ENCODE measurements around the gene AK5. TPM values are rescaled to one million over a fixed set of nuclear protein-coding genes. Genes with fewer than 3 reads are reported as not detected.

The AK5 gene, protein sequence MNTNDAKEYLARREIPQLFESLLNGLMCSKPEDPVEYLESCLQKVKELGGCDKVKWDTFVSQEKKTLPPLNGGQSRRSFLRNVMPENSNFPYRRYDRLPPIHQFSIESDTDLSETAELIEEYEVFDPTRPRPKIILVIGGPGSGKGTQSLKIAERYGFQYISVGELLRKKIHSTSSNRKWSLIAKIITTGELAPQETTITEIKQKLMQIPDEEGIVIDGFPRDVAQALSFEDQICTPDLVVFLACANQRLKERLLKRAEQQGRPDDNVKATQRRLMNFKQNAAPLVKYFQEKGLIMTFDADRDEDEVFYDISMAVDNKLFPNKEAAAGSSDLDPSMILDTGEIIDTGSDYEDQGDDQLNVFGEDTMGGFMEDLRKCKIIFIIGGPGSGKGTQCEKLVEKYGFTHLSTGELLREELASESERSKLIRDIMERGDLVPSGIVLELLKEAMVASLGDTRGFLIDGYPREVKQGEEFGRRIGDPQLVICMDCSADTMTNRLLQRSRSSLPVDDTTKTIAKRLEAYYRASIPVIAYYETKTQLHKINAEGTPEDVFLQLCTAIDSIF
- 1 to 10 TPM; 2.2 to 2.8 TPM for total RNA-seq

DNA sequence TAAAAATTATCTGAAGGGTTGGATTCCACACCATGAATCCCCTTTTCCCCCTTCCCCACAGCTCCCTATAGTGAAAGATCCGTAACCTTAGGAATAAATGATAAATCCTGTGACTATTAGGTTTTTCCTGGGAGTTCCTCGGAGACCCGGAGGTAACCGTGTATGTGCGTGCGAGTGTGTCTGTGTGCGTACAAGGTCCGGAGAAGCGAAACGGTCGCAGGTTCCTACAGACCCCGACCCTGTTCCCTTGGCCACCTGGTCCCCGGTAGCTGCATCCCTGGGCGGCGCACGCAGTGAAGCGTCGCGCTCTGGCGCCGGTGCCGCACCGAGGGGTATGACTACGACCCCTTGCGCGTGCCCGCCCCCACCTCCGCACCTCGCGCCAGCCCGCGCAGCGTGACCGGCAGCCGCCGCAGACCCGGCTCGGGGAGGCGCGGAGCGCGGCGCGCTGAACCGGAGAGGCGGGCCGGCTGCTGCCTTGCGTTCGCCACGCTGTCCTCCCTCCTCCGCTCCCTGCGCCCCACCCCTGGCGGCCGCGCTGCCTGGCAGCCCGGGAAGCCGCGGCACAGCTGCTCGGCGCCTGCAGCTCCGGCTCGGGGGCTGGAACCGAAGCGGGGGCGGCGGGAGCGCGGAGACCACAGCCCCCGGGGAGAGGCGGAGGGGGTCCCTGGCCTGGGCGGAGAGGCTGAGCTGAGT is at the start of gene AK5:
TSS of gene AK5 (plus strand) at position 529 of the 696 bp plus-strand sequence. CDS start 295 bp downstream, outside the sequence.
- Histone ChIP-seq H3K36me3 (no peaks in the 10 kb centered on the region), H3K27ac (no peak within 1 kb of the TSS), H3K27me3 (peaks cover 0 to 3% of the 10 kb centered on the region in 2 donors), H3K4me3 (peak within 1 kb of the TSS; percentile 35 to 57), H3K4me1 (peaks cover 0 to 14% of the 10 kb centered on the region in 2 donors), H3K9me3 (no peaks in the 10 kb centered on the region)
- no peak for DNase-seq (ENCODE audit: low spot score)
- TF ChIP-seq, protein P1, sequence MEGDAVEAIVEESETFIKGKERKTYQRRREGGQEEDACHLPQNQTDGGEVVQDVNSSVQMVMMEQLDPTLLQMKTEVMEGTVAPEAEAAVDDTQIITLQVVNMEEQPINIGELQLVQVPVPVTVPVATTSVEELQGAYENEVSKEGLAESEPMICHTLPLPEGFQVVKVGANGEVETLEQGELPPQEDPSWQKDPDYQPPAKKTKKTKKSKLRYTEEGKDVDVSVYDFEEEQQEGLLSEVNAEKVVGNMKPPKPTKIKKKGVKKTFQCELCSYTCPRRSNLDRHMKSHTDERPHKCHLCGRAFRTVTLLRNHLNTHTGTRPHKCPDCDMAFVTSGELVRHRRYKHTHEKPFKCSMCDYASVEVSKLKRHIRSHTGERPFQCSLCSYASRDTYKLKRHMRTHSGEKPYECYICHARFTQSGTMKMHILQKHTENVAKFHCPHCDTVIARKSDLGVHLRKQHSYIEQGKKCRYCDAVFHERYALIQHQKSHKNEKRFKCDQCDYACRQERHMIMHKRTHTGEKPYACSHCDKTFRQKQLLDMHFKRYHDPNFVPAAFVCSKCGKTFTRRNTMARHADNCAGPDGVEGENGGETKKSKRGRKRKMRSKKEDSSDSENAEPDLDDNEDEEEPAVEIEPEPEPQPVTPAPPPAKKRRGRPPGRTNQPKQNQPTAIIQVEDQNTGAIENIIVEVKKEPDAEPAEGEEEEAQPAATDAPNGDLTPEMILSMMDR (IDR thresholded peaks at IDR 0.05), result no peak

DNA sequence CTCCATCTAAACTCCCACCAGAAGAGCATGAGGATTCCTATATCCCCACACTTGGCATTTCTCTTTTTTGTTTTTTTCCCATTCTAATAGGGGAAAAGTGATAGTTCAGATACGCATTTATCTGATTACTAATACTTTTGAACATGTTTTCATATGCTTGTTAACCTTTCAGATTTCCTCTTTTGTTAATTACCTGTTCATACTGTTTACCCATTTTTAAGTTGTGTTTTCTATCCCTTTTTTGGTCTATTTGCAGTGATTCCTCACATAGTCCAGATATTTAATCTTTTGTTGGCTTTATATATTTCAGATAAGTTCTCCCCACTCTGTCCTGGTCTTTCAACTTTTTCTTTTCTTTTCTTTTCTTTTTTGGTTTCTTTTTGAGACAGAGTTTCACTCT is 49.0 kb upstream of the AK5 start:
- no peak overlapping the region for H3K27ac ChIP-seq
- no peak overlapping the region for H3K4me3 ChIP-seq
- no peaks in the 10 kb centered on the region for H3K36me3 ChIP-seq
- peaks cover 0 to 3% of the 10 kb centered on the region in 2 donors for H3K9me3 ChIP-seq
- no peak for DNase-seq (ENCODE audit: low spot score)
- no peaks in the 10 kb centered on the region for H3K4me1 ChIP-seq
- TF ChIP-seq, protein P1 (IDR thresholded peaks at IDR 0.05), result no peak
- H3K27me3 ChIP-seq, result no peaks in the 10 kb centered on the region

DNA sequence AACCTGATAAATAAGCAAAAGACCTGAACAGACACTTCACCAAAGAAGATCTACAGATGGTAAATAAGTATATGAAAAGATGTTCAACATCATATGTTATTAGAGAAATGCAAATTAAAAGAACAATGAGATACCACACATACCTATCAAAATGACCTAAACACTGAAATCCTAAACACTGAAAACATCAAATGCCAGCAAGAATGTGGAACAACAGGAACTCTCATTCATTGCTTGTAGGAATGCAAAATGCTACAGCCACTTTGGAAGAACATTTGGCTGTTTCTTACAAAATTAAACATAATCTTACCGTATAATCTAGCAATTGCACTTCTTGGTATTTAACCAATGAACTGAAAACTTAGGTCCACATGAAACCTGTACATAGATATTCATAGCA is 47.7 kb upstream of the AK5 start:
- H3K4me1 ChIP-seq, result no peaks in the 10 kb centered on the region
- no peaks in the 10 kb centered on the region for H3K27me3 ChIP-seq
- H3K27ac ChIP-seq, result no peak overlapping the region
- no peaks in the 10 kb centered on the region for H3K36me3 ChIP-seq
- no peak overlapping the region for H3K4me3 ChIP-seq
- TF ChIP-seq, protein P1 (IDR thresholded peaks at IDR 0.05), result no peak
- peaks cover 0 to 3% of the 10 kb centered on the region in 2 donors for H3K9me3 ChIP-seq
- no peak for DNase-seq (ENCODE audit: low spot score)

DNA sequence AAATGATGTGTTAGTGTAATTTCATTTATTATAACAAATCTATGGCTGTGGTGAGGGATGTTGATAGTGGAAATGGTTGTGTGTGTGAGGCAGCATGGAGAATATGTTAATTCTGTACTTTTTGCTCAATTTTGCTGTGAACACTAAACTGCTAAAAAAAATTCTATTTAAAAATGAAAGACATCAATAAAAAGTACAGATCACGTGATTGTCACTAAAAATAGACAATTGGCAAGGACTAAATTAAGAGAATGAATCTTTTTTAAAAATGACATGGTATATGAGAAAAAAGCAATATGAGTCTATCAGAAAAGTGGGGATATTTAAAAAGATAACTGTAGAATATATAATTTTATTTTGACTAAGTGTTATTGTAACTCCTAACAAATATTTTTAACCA is 46.9 kb upstream of the AK5 start:
- TF ChIP-seq, protein P1 (IDR thresholded peaks at IDR 0.05), result no peak
- DNase-seq (ENCODE audit: low spot score), result no peak

DNA sequence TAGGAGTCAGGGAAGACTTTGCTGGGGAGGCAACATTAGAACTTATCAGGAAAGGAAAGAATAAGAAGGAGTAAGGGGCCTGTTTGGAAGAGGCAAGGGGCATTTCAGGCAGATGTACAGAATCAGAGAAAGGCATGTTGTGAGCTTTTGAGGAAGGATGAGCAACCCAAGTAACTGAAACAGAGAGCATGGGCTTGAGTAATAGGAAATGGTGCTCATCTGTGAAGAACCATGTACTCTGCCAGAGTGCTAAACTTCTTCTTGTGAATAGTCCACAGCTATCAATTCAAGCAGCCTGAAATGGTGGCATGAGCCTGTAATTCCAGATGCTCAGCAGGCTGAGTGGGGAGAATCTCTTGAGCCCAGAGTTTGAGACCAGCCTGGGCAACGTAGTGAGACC is 43.4 kb upstream of the AK5 start:
- Histone ChIP-seq H3K4me3 (no peak overlapping the region), H3K27ac (no peak overlapping the region), H3K4me1 (no peaks in the 10 kb centered on the region), H3K9me3 (no peaks in the 10 kb centered on the region), H3K36me3 (no peaks in the 10 kb centered on the region), H3K27me3 (no peaks in the 10 kb centered on the region)
- TF ChIP-seq, protein P1 (IDR thresholded peaks at IDR 0.05), result no peak
- no peak for DNase-seq (ENCODE audit: low spot score)

More for the DNA sequence above, 46.9 kb upstream of the AK5 start:
- peaks cover 0 to 3% of the 10 kb centered on the region in 2 donors for H3K9me3 ChIP-seq
- H3K27me3 ChIP-seq, result no peaks in the 10 kb centered on the region
- H3K4me1 ChIP-seq, result no peaks in the 10 kb centered on the region
- no peaks in the 10 kb centered on the region for H3K36me3 ChIP-seq
- no peak overlapping the region for H3K27ac ChIP-seq
- H3K4me3 ChIP-seq, result no peak overlapping the region

Data from right atrium auricular region (tissue), 2 donors.